ENCODE data around the gene FBL. TPM values are rescaled to one million over a fixed set of nuclear protein-coding genes. Genes with fewer than 3 reads are reported as not detected.

The FBL gene
- total RNA-seq, 1 donor from 2014 or later: 135 TPM

DNA sequence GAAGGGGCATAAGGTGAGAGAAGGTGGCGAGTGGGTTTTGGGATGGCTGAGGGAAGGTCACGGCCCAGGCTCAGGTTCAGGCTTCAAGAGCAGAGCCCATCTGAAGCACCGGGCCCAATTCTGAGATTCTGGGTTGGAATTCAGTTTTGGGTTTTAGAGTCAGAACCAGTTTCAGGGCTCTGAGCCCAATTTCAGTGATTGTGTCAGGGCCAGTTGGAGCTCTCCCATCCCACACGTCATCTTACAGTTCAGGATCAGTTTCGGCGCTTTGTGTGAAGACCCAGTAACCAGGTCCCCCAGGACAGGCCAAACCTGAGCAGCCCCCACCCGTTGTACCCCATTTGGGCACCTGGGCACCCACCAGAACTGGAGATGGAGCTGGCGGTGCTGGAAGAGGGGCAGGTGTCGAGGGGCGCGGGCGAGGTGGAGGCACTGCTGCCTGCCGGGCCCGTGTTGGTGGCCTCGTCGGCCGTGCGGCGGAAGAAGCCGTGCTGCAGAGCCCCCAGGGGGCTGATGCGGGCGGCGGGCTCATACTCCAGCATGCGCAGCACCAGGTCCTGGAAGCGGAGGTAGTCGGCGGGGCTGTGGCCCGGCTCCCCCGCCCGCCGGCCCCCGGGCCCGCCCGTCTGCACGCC lies 19.8 kb downstream of the FBL start:
- no peaks in the 10 kb centered on the region for H3K9me3 ChIP-seq (ENCODE audit: insufficient read depth, low read depth, low read length)
- H3K79me2 ChIP-seq (ENCODE audit: insufficient read depth, low read length): peaks cover 16% of the 10 kb centered on the region
- Mint-ChIP-seq H3K36me3 (ENCODE audit: low read depth, unreplicated experiment) (peaks cover 23% of the 10 kb centered on the region), H3K4me1 (ENCODE audit: low read depth, unreplicated experiment) (peaks cover 4% of the 10 kb centered on the region), H3K27me3 (ENCODE audit: low read depth, unreplicated experiment) (no peaks in the 10 kb centered on the region), H3K9me3 (ENCODE audit: unreplicated experiment) (no peaks in the 10 kb centered on the region), H3K27ac (ENCODE audit: unreplicated experiment) (peak overlapping the region; percentile 36), H3K4me3 (ENCODE audit: unreplicated experiment) (no peak overlapping the region)
- peaks cover 13% of the 10 kb centered on the region for H3K36me3 ChIP-seq (ENCODE audit: insufficient read depth, low read length)
- H2AFZ ChIP-seq (ENCODE audit: low read depth, low read length): no peak overlapping the region
- no peak overlapping the region for H3K27ac ChIP-seq (ENCODE audit: low read depth, low read length)
- TF ChIP-seq, protein P1, sequence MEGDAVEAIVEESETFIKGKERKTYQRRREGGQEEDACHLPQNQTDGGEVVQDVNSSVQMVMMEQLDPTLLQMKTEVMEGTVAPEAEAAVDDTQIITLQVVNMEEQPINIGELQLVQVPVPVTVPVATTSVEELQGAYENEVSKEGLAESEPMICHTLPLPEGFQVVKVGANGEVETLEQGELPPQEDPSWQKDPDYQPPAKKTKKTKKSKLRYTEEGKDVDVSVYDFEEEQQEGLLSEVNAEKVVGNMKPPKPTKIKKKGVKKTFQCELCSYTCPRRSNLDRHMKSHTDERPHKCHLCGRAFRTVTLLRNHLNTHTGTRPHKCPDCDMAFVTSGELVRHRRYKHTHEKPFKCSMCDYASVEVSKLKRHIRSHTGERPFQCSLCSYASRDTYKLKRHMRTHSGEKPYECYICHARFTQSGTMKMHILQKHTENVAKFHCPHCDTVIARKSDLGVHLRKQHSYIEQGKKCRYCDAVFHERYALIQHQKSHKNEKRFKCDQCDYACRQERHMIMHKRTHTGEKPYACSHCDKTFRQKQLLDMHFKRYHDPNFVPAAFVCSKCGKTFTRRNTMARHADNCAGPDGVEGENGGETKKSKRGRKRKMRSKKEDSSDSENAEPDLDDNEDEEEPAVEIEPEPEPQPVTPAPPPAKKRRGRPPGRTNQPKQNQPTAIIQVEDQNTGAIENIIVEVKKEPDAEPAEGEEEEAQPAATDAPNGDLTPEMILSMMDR (IDR thresholded peaks at IDR 0.05; ENCODE audit: insufficient read depth, low read depth, low read length): no peak
- TF ChIP-seq EZH2 (IDR thresholded peaks at IDR 0.05; ENCODE audit: insufficient read depth, low read length): no peak
- peaks cover 5% of the 10 kb centered on the region for H3K4me1 ChIP-seq (ENCODE audit: insufficient read depth, low read length)
- H4K20me1 ChIP-seq (ENCODE audit: insufficient read depth, low read length): peaks cover 6% of the 10 kb centered on the region
- H3K27me3 ChIP-seq (ENCODE audit: insufficient read depth, low read length): no peaks in the 10 kb centered on the region
- FAIRE-seq: no peak
- H3K4me3 ChIP-seq (ENCODE audit: insufficient read depth, low read depth, low read length): no peak overlapping the region
- no peak for DNase-seq (ENCODE audit: low read depth)
- no peak overlapping the region for H3K4me2 ChIP-seq (ENCODE audit: low read length)
- H3K9ac ChIP-seq (ENCODE audit: low read length): no peak overlapping the region

DNA sequence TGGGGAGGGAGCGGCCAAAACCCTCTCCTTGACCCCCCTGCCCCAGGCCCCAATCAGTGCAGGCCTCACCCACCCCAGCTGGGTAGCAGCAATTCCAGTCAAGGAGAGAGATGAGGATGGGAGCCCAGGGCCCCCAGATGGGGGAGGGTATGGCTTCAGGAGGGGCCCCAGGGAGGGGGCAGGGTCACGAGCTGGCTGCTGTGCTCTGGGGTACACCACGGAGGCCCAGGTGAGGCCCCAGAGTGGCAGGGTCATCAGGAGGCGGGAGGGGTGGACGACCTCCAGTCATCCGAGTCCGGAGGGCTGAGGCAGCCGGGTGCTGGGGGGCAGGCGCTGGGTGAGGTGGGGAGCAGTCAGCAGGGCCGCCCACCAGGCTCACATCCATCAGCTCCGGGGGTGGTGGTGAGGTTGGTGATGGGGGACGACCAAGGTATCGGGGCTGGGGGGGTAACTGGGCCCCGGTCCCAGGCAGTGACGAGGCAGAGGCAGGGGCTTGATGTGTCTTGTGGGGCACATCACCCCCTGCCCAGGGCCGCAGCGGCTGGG lies 20.6 kb downstream of the FBL start:
- DNase-seq (ENCODE audit: low read depth) (no peak), FAIRE-seq (no peak)
- H3K9me3 Mint-ChIP-seq (ENCODE audit: unreplicated experiment): no peaks in the 10 kb centered on the region
- H3K4me3 ChIP-seq (ENCODE audit: insufficient read depth, low read depth, low read length): no peak overlapping the region
- H3K4me2 ChIP-seq (ENCODE audit: low read length): no peak overlapping the region
- TF ChIP-seq EZH2 (IDR thresholded peaks at IDR 0.05; ENCODE audit: insufficient read depth, low read length): no peak
- TF ChIP-seq, protein P1 (IDR thresholded peaks at IDR 0.05; ENCODE audit: insufficient read depth, low read depth, low read length): no peak
- no peak overlapping the region for H3K27ac Mint-ChIP-seq (ENCODE audit: unreplicated experiment)
- H3K27me3 ChIP-seq (ENCODE audit: insufficient read depth, low read length): no peaks in the 10 kb centered on the region
- H3K4me1 Mint-ChIP-seq (ENCODE audit: low read depth, unreplicated experiment): no peaks in the 10 kb centered on the region
- H2AFZ ChIP-seq (ENCODE audit: low read depth, low read length): no peak overlapping the region
- H3K27me3 Mint-ChIP-seq (ENCODE audit: low read depth, unreplicated experiment): no peaks in the 10 kb centered on the region
- no peaks in the 10 kb centered on the region for H4K20me1 ChIP-seq (ENCODE audit: insufficient read depth, low read length)
- no peak overlapping the region for H3K9ac ChIP-seq (ENCODE audit: low read length)
- peaks cover 9% of the 10 kb centered on the region for H3K79me2 ChIP-seq (ENCODE audit: insufficient read depth, low read length)
- H3K27ac ChIP-seq (ENCODE audit: low read depth, low read length): no peak overlapping the region
- H3K36me3 Mint-ChIP-seq (ENCODE audit: low read depth, unreplicated experiment): peaks cover 17% of the 10 kb centered on the region
- no peaks in the 10 kb centered on the region for H3K9me3 ChIP-seq (ENCODE audit: insufficient read depth, low read depth, low read length)
- H3K4me1 ChIP-seq (ENCODE audit: insufficient read depth, low read length): peaks cover 5% of the 10 kb centered on the region
- H3K36me3 ChIP-seq (ENCODE audit: insufficient read depth, low read length): peaks cover 11% of the 10 kb centered on the region
- no peak overlapping the region for H3K4me3 Mint-ChIP-seq (ENCODE audit: unreplicated experiment)

DNA sequence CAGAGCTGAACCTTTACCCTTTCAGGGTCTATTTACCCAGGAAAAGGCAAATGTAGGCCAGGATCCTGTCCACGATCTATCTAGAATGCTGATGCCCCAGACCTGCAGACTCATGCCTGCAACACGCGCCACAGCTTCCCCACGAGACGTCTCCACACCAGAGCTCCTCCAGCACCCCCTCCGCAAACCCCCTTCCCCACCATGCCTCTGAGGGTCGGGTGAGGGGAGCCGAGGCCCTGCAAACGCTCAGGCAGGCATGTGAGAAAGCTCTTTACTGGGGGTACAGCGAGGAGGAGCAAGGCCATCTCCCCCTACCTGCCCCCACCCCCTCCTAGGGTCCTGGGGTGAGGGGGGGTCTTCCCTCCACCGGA lies 21.1 kb downstream of the FBL start:
- TF ChIP-seq, protein P1 (IDR thresholded peaks at IDR 0.05; ENCODE audit: insufficient read depth, low read depth, low read length): no peak
- no peak for TF ChIP-seq EZH2 (IDR thresholded peaks at IDR 0.05; ENCODE audit: insufficient read depth, low read length)
- H2AFZ ChIP-seq (ENCODE audit: low read depth, low read length): peak overlapping the region; percentile 85
- H3K36me3 Mint-ChIP-seq (ENCODE audit: low read depth, unreplicated experiment): peaks cover 17% of the 10 kb centered on the region
- no peaks in the 10 kb centered on the region for H3K27me3 ChIP-seq (ENCODE audit: insufficient read depth, low read length)
- H3K4me3 ChIP-seq (ENCODE audit: insufficient read depth, low read depth, low read length): peak overlapping the region; percentile 90
- H3K27me3 Mint-ChIP-seq (ENCODE audit: low read depth, unreplicated experiment): no peaks in the 10 kb centered on the region
- no peak for FAIRE-seq
- H3K9me3 ChIP-seq (ENCODE audit: insufficient read depth, low read depth, low read length): no peaks in the 10 kb centered on the region
- peak overlapping the region; percentile 99 for H3K4me2 ChIP-seq (ENCODE audit: low read length)
- peaks cover 5% of the 10 kb centered on the region for H3K4me1 ChIP-seq (ENCODE audit: insufficient read depth, low read length)
- H4K20me1 ChIP-seq (ENCODE audit: insufficient read depth, low read length): no peaks in the 10 kb centered on the region
- no peak overlapping the region for H3K27ac ChIP-seq (ENCODE audit: low read depth, low read length)
- H3K36me3 ChIP-seq (ENCODE audit: insufficient read depth, low read length): peaks cover 8% of the 10 kb centered on the region
- no peak overlapping the region for H3K4me3 Mint-ChIP-seq (ENCODE audit: unreplicated experiment)
- peak overlapping the region; percentile 30 for H3K27ac Mint-ChIP-seq (ENCODE audit: unreplicated experiment)
- no peaks in the 10 kb centered on the region for H3K4me1 Mint-ChIP-seq (ENCODE audit: low read depth, unreplicated experiment)
- H3K9me3 Mint-ChIP-seq (ENCODE audit: unreplicated experiment): no peaks in the 10 kb centered on the region
- H3K79me2 ChIP-seq (ENCODE audit: insufficient read depth, low read length): peaks cover 9% of the 10 kb centered on the region
- no peak for DNase-seq (ENCODE audit: low read depth)
- H3K9ac ChIP-seq (ENCODE audit: low read length): no peak overlapping the region

Data from astrocyte (in vitro differentiated cells and primary cell).